ENCODE results near the gene EPHA4.

The EPHA4 gene

DNA sequence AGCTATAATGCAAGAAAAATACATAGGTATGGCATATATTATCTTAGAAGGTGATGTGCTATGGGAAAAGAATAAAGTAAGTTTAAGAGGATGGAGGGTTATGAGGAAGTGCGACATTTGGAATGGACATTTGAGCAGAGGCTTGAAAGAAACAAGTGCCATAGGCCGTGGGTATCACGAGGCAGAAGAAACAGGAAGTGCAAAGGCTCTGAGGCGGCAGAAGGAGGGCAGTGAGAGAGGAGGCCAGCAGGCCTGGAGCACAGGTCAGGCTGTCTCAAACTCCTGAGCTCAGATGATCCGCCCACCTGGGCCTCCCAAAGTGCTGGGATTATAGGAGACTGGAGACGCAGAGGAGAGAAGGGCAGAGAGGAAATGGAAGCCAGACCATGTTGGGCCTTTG lies 40.7 kb upstream of the EPHA4 start:
- 92% methylated on average over 6 of the region's 6 CpGs for WGBS
- Histone ChIP-seq H2BK120ac (ENCODE audit: low read depth, low read length) (no peak overlapping the region), H3K14ac (ENCODE audit: low read length in 2 of 2) (no peak overlapping the region), H4K8ac (ENCODE audit: low read length) (no peak overlapping the region), H2AFZ (ENCODE audit: low read depth, low read length) (no peak overlapping the region), H2BK12ac (ENCODE audit: low read length in 2 of 2) (no peak overlapping the region), H2BK5ac (ENCODE audit: low read depth, low read length, poor library complexity, severe bottlenecking) (no peak overlapping the region), H3K27me3 (ENCODE audit: control insufficient read depth in 1 of 2, insufficient read depth in 1 of 2, low read length in 2 of 2) (no peaks in the 10 kb centered on the region), H3K79me1 (replicated peaks; ENCODE audit: low read length, poor library complexity, severe bottlenecking) (no peaks in the 10 kb centered on the region), H3K9ac (ENCODE audit: low read length) (no peak overlapping the region), H2BK15ac (ENCODE audit: low read depth, poor library complexity, severe bottlenecking) (no peak overlapping the region), H3K36me3 (ENCODE audit: control insufficient read depth in 1 of 2, insufficient read depth in 2 of 2, low read depth in 1 of 2, low read length in 2 of 2) (no peaks in the 10 kb centered on the region), H4K91ac (ENCODE audit: low read length) (no peak overlapping the region), H3K4me1 (ENCODE audit: control insufficient read depth, insufficient read depth, low read depth, low read length) (no peaks in the 10 kb centered on the region), H3K4me2 (ENCODE audit: low read length, poor library complexity, severe bottlenecking) (no peak overlapping the region), H3K4ac (ENCODE audit: low read depth in 1 of 2, low read length in 2 of 2) (no peak overlapping the region), H3K23ac (ENCODE audit: low read length in 2 of 2) (no peak overlapping the region), H2AK5ac (ENCODE audit: low read length, severe bottlenecking) (no peak overlapping the region), H3K9me3 (ENCODE audit: control insufficient read depth, low read length) (no peaks in the 10 kb centered on the region), H3K18ac (ENCODE audit: low read depth in 1 of 2, low read length in 2 of 2) (no peak overlapping the region), H3K4me3 (ENCODE audit: insufficient read depth in 1 of 2, low read depth in 1 of 2, low read length in 2 of 2) (no peak overlapping the region), H3K27ac (ENCODE audit: low read length, poor library complexity, severe bottlenecking) (no peak overlapping the region)
- DNase-seq = no peak

DNA sequence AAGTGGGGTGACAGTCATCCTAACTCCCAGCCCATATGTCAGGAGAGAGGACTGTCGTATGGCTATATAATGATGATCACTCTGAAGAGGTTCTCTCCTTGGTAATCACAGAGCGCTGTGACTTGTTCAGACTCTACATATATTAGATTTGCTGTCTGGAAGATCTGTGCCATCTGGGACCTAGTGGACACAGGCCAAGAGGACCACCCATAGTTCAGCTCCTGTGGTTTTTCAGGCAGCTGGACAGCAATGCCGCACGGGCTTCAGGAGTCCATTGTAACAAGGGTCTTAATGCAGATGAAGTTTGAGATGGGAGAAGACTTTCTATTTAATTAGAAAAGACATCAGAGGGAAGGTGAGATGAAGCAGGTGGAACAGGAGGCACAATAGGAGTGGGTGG lies 40.1 kb upstream of the EPHA4 start:
- Histone ChIP-seq H2BK120ac (ENCODE audit: low read depth, low read length) (no peak overlapping the region), H2BK5ac (ENCODE audit: low read depth, low read length, poor library complexity, severe bottlenecking) (no peak overlapping the region), H3K4me2 (ENCODE audit: low read length, poor library complexity, severe bottlenecking) (no peak overlapping the region), H2BK15ac (ENCODE audit: low read depth, poor library complexity, severe bottlenecking) (no peak overlapping the region), H3K23ac (ENCODE audit: low read length in 2 of 2) (no peak overlapping the region), H3K4me1 (ENCODE audit: control insufficient read depth, insufficient read depth, low read depth, low read length) (no peaks in the 10 kb centered on the region), H3K9ac (ENCODE audit: low read length) (no peak overlapping the region), H3K4me3 (ENCODE audit: insufficient read depth in 1 of 2, low read depth in 1 of 2, low read length in 2 of 2) (no peak overlapping the region), H3K79me1 (replicated peaks; ENCODE audit: low read length, poor library complexity, severe bottlenecking) (no peaks in the 10 kb centered on the region), H4K91ac (ENCODE audit: low read length) (no peak overlapping the region), H3K27me3 (ENCODE audit: control insufficient read depth in 1 of 2, insufficient read depth in 1 of 2, low read length in 2 of 2) (no peaks in the 10 kb centered on the region), H3K9me3 (ENCODE audit: control insufficient read depth, low read length) (no peaks in the 10 kb centered on the region), H3K4ac (ENCODE audit: low read depth in 1 of 2, low read length in 2 of 2) (no peak overlapping the region), H2AFZ (ENCODE audit: low read depth, low read length) (no peak overlapping the region), H2BK12ac (ENCODE audit: low read length in 2 of 2) (no peak overlapping the region), H2AK5ac (ENCODE audit: low read length, severe bottlenecking) (no peak overlapping the region), H3K18ac (ENCODE audit: low read depth in 1 of 2, low read length in 2 of 2) (no peak overlapping the region), H3K36me3 (ENCODE audit: control insufficient read depth in 1 of 2, insufficient read depth in 2 of 2, low read depth in 1 of 2, low read length in 2 of 2) (no peaks in the 10 kb centered on the region), H4K8ac (ENCODE audit: low read length) (no peak overlapping the region), H3K27ac (ENCODE audit: low read length, poor library complexity, severe bottlenecking) (no peak overlapping the region), H3K14ac (ENCODE audit: low read length in 2 of 2) (no peak overlapping the region)
- DNase-seq = no peak
- 91% methylated on average over 4 of the region's 4 CpGs for WGBS

GRCh38 chr2:221610675-221611074 lies 38.6 kb upstream of the EPHA4 start:
- H3K14ac ChIP-seq (ENCODE audit: low read length in 2 of 2) = no peak overlapping the region
- H3K23ac ChIP-seq (ENCODE audit: low read length in 2 of 2) = no peak overlapping the region
- no peak overlapping the region for H2BK120ac ChIP-seq (ENCODE audit: low read depth, low read length)
- H2AFZ ChIP-seq (ENCODE audit: low read depth, low read length) = no peak overlapping the region
- no peak overlapping the region for H3K4me2 ChIP-seq (ENCODE audit: low read length, poor library complexity, severe bottlenecking)
- H3K27ac ChIP-seq (ENCODE audit: low read length, poor library complexity, severe bottlenecking) = no peak overlapping the region
- H2AK5ac ChIP-seq (ENCODE audit: low read length, severe bottlenecking) = no peak overlapping the region
- H3K79me1 ChIP-seq (replicated peaks; ENCODE audit: low read length, poor library complexity, severe bottlenecking) = no peaks in the 10 kb centered on the region
- no peak overlapping the region for H4K8ac ChIP-seq (ENCODE audit: low read length)
- H3K27me3 ChIP-seq (ENCODE audit: control insufficient read depth in 1 of 2, insufficient read depth in 1 of 2, low read length in 2 of 2) = no peaks in the 10 kb centered on the region
- no peaks in the 10 kb centered on the region for H3K36me3 ChIP-seq (ENCODE audit: control insufficient read depth in 1 of 2, insufficient read depth in 2 of 2, low read depth in 1 of 2, low read length in 2 of 2)
- no peak overlapping the region for H2BK5ac ChIP-seq (ENCODE audit: low read depth, low read length, poor library complexity, severe bottlenecking)
- no peak overlapping the region for H4K91ac ChIP-seq (ENCODE audit: low read length)
- H2BK15ac ChIP-seq (ENCODE audit: low read depth, poor library complexity, severe bottlenecking) = no peak overlapping the region
- no peak for DNase-seq
- H3K9me3 ChIP-seq (ENCODE audit: control insufficient read depth, low read length) = no peaks in the 10 kb centered on the region
- no peak overlapping the region for H3K18ac ChIP-seq (ENCODE audit: low read depth in 1 of 2, low read length in 2 of 2)
- H3K4me1 ChIP-seq (ENCODE audit: control insufficient read depth, insufficient read depth, low read depth, low read length) = no peaks in the 10 kb centered on the region
- no peak overlapping the region for H3K4ac ChIP-seq (ENCODE audit: low read depth in 1 of 2, low read length in 2 of 2)
- no peak overlapping the region for H3K4me3 ChIP-seq (ENCODE audit: insufficient read depth in 1 of 2, low read depth in 1 of 2, low read length in 2 of 2)
- WGBS = 98% methylated on average over 8 of the region's 8 CpGs
- H2BK12ac ChIP-seq (ENCODE audit: low read length in 2 of 2) = no peak overlapping the region
- no peak overlapping the region for H3K9ac ChIP-seq (ENCODE audit: low read length)

DNA sequence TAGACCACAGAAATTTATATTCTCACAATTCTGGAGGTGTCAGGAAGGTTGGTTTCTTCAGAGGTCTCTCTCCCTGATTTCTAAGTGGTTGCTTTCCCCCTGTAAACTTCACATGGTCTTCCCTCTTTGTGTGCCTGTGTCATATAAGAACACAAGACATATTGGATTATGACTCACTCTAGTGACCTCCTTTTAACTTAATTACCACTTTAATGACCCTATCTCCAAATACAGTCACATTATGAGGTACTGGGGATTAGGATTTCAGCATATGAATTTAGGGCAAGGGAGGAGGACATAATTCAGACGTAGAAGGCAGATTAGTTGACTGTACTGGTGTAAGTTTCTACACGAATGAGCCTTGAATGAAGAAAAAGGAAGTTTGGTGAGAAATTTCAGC lies 38.2 kb upstream of the EPHA4 start:
- H3K4me3 ChIP-seq (ENCODE audit: insufficient read depth in 1 of 2, low read depth in 1 of 2, low read length in 2 of 2) = no peak overlapping the region
- no peak overlapping the region for H3K4me2 ChIP-seq (ENCODE audit: low read length, poor library complexity, severe bottlenecking)
- H3K14ac ChIP-seq (ENCODE audit: low read length in 2 of 2) = no peak overlapping the region
- H3K9me3 ChIP-seq (ENCODE audit: control insufficient read depth, low read length) = no peaks in the 10 kb centered on the region
- H3K23ac ChIP-seq (ENCODE audit: low read length in 2 of 2) = no peak overlapping the region
- no peaks in the 10 kb centered on the region for H3K27me3 ChIP-seq (ENCODE audit: control insufficient read depth in 1 of 2, insufficient read depth in 1 of 2, low read length in 2 of 2)
- H2AK5ac ChIP-seq (ENCODE audit: low read length, severe bottlenecking) = no peak overlapping the region
- 96% methylated on average over 2 of the region's 2 CpGs for WGBS
- no peaks in the 10 kb centered on the region for H3K36me3 ChIP-seq (ENCODE audit: control insufficient read depth in 1 of 2, insufficient read depth in 2 of 2, low read depth in 1 of 2, low read length in 2 of 2)
- no peak overlapping the region for H3K18ac ChIP-seq (ENCODE audit: low read depth in 1 of 2, low read length in 2 of 2)
- no peak overlapping the region for H2BK12ac ChIP-seq (ENCODE audit: low read length in 2 of 2)
- H3K4me1 ChIP-seq (ENCODE audit: control insufficient read depth, insufficient read depth, low read depth, low read length) = no peaks in the 10 kb centered on the region
- DNase-seq = no peak
- H3K9ac ChIP-seq (ENCODE audit: low read length) = no peak overlapping the region
- no peak overlapping the region for H2BK5ac ChIP-seq (ENCODE audit: low read depth, low read length, poor library complexity, severe bottlenecking)
- H3K4ac ChIP-seq (ENCODE audit: low read depth in 1 of 2, low read length in 2 of 2) = no peak overlapping the region
- no peak overlapping the region for H2AFZ ChIP-seq (ENCODE audit: low read depth, low read length)
- H4K91ac ChIP-seq (ENCODE audit: low read length) = no peak overlapping the region
- no peak overlapping the region for H4K8ac ChIP-seq (ENCODE audit: low read length)
- H2BK120ac ChIP-seq (ENCODE audit: low read depth, low read length) = no peak overlapping the region
- no peak overlapping the region for H3K27ac ChIP-seq (ENCODE audit: low read length, poor library complexity, severe bottlenecking)
- no peaks in the 10 kb centered on the region for H3K79me1 ChIP-seq (replicated peaks; ENCODE audit: low read length, poor library complexity, severe bottlenecking)
- no peak overlapping the region for H2BK15ac ChIP-seq (ENCODE audit: low read depth, poor library complexity, severe bottlenecking)
